SH-SY5Y (cell line): Measurements from ENCODE around the gene APLP2.

Experiments used
- GATA2 ChIP-seq: IDR thresholded peaks from 2 replicates; pipeline ENCODE4 v1.6.1; 2011; ENCODE audit warnings: mild to moderate bottlenecking, low read depth, low read length
- GATA3 ChIP-seq: IDR thresholded peaks from 2 replicates; pipeline ENCODE4 v1.6.1; 2011; ENCODE audit warnings: low read depth, mild to moderate bottlenecking, low read length, moderate library complexity

GRCh38 chr11:130096042-130096441 lies 26.3 kb downstream of the APLP2 start:
- TF ChIP-seq GATA2: no peak
- TF ChIP-seq GATA3: no peak
